Prostate gland (tissue), 2 donors: ENCODE data around the gene ANKRD30A. TPM values are rescaled to one million over a fixed set of nuclear protein-coding genes. Genes with fewer than 3 reads are reported as not detected.

Experiments used
- DNase-seq: peaks from one replicate; pipeline ENCODE4 v3.0.0-alpha.2; 2019; ENCODE audit warnings: low spot score
- H3K27ac ChIP-seq, 2 donors: fragments of 200-600 bp; sonication (generic); 2 replicates each; pipeline ENCODE4 v1.5.1; 2017 to 2019
- H3K27me3 ChIP-seq: fragments of 200-600 bp; sonication (generic); replicated peaks from 2 replicates; pipeline ENCODE4 v1.5.1; 2019; ENCODE audit not compliant: insufficient read depth
- H3K36me3 ChIP-seq, 2 donors: fragments of 200-600 bp; sonication (generic); 1 replicate in 1 of 2; 2 replicates in 1 of 2; pipeline versions ENCODE4 v1.5.1 to v1.8.1; 2017 to 2019
- H3K4me1 ChIP-seq: fragments of 200-600 bp; sonication (generic); replicated peaks from 2 replicates; pipeline ENCODE4 v1.5.1; 2019
- H3K4me3 ChIP-seq, 2 donors: fragments of 200-600 bp; sonication (generic); 2 replicates each; pipeline ENCODE4 v1.5.1; 2017 to 2019
- H3K9me3 ChIP-seq: fragments of 200-600 bp; sonication (generic); 2 replicates; pipeline ENCODE4 v1.5.1; 2017
- CTCF ChIP-seq, 4 experiments: fragments of 200-600 bp in 2 of 4; fragments of 450-650 bp in 2 of 4; sonication (generic) in 2 of 4; IDR thresholded peaks; 1 replicate in 3 of 4; 2 replicates in 1 of 4; pipeline ENCODE4 v1.5.1; 2016 to 2019; ENCODE audit warnings: antibody characterized with exemption in 4 of 4, mild to moderate bottlenecking in 2 of 4, moderate library complexity in 2 of 4
- POLR2A ChIP-seq: fragments of 450-650 bp; IDR thresholded peaks from one replicate; pipeline ENCODE4 v1.6.1; 2016; ENCODE audit warnings: antibody characterized with exemption, mild to moderate bottlenecking
- POLR2AphosphoS5 ChIP-seq: sonication (generic); formaldehyde crosslinking; IDR thresholded peaks from one replicate; pipeline ENCODE4 v1.6.1; 2017; ENCODE audit warnings: antibody characterized with exemption
- WGBS: methylation state at CpG from one replicate; pipeline ENCODE4 v1.1.5; 2018; 5-methylcytosine and 5-hydroxymethylcytosine counted together
- intact Hi-C: fragments of 100-400 bp; cut with DNase I; formaldehyde crosslinking; loops from one replicate; pipeline ENCODE4 v1.14.2; 2022
- small RNA-seq, 2 donors: library from RNA; depleted of rRNA; stranded (forward); fragments of <200 nt; gene quantifications; one replicate each; pipeline ENCODE3, GENCODE V24; 2016
- total RNA-seq, 2 donors: library from RNA; depleted of rRNA; stranded (reverse); fragments of >200 nt; gene quantifications; one replicate each; pipeline ENCODE4 v1.1.0, GENCODE V29; 2016

ANKRD30A gene
- total RNA-seq, 2 donors from 2014 or later: 1.5 TPM; not detected in 1

GRCh38 chr10:37401225-37401624 lies 275.8 kb downstream of the ANKRD30A start:
- intact Hi-C loops: no loop called here
- Histone ChIP-seq H3K36me3 (no peaks in the 10 kb centered on the region), H3K4me1 (no peaks in the 10 kb centered on the region), H3K27ac (no peak overlapping the region), H3K4me3 (no peak overlapping the region), H3K9me3 (no peaks in the 10 kb centered on the region), H3K27me3 (no peaks in the 10 kb centered on the region)
- WGBS: 61% methylated on average over 3 of the region's 3 CpGs
- no peak for DNase-seq
- TF ChIP-seq CTCF (IDR thresholded peaks at IDR 0.05) (no peak), POLR2A (no peak), POLR2AphosphoS5 (no peak)

GRCh38 chr10:37403776-37404175 lies 278.4 kb downstream of the ANKRD30A start:
- H3K4me3 ChIP-seq: no peak overlapping the region
- H3K4me1 ChIP-seq: no peaks in the 10 kb centered on the region
- intact Hi-C loops: no loop called here
- no peak for DNase-seq
- no peak overlapping the region for H3K27ac ChIP-seq
- WGBS: 49% methylated on average over 2 of the region's 2 CpGs
- H3K9me3 ChIP-seq: no peaks in the 10 kb centered on the region
- TF ChIP-seq POLR2A: no peak
- no peaks in the 10 kb centered on the region for H3K36me3 ChIP-seq
- no peaks in the 10 kb centered on the region for H3K27me3 ChIP-seq

Small RNAs within 50 kb of the gene (small RNA-seq; reads per million reads assigned to genes)
- gene RF00019 (0 reads per million in 2 donors), gene RN7SL314P (0 reads per million in 2 donors), gene RNU6-811P (0 reads per million in 2 donors)
